ENCODE results near the gene OR52E6. TPM values are rescaled to one million over a fixed set of nuclear protein-coding genes. Genes with fewer than 3 reads are reported as not detected.

The OR52E6 gene
- total RNA-seq, 1 experiment from 2014 or later = not detected

Other genes starting within 250 kb of the OR52E6 start
- 3.0 TPM for gene TRIM6, start 245.3 kb downstream of the OR52E6 start, total RNA-seq (2021; ENCODE audit: unreplicated experiment)
- gene TRIM34, start 216.9 kb downstream of the OR52E6 start, total RNA-seq (2021; ENCODE audit: unreplicated experiment) = 0.42 TPM
- 13.7 TPM for gene TRIM5, start 156.8 kb downstream of the OR52E6 start, total RNA-seq (2021; ENCODE audit: unreplicated experiment)
- 0.61 TPM for gene TRIM22, start 152.1 kb downstream of the OR52E6 start, total RNA-seq (2021; ENCODE audit: unreplicated experiment)
- gene OR56B1, start 105.4 kb downstream of the OR52E6 start, total RNA-seq (2021; ENCODE audit: unreplicated experiment) = not detected
- not detected for gene OR52N4, start 87.7 kb downstream of the OR52E6 start, total RNA-seq (2021; ENCODE audit: unreplicated experiment)
- not detected for gene OR52N5, start 58.5 kb downstream of the OR52E6 start, total RNA-seq (2021; ENCODE audit: unreplicated experiment)
- gene OR52N1, start 50.6 kb downstream of the OR52E6 start, total RNA-seq (2021; ENCODE audit: unreplicated experiment) = not detected
- gene OR52N2, start 33.0 kb downstream of the OR52E6 start, total RNA-seq (2021; ENCODE audit: unreplicated experiment) = not detected
- not detected for gene OR52E8, start 15.8 kb upstream of the OR52E6 start, total RNA-seq (2021; ENCODE audit: unreplicated experiment)
- gene OR52E4, start 38.7 kb upstream of the OR52E6 start, total RNA-seq (2021; ENCODE audit: unreplicated experiment) = not detected
- gene OR52E5, start 51.3 kb upstream of the OR52E6 start, total RNA-seq (2021; ENCODE audit: unreplicated experiment) = not detected
- not detected for gene OR56A3, start 100.4 kb upstream of the OR52E6 start, total RNA-seq (2021; ENCODE audit: unreplicated experiment)
- not detected for gene OR56A5, start 126.6 kb upstream of the OR52E6 start, total RNA-seq (2021; ENCODE audit: unreplicated experiment)
- not detected for gene OR52L1, start 145.1 kb upstream of the OR52E6 start, total RNA-seq (2021; ENCODE audit: unreplicated experiment)
- not detected for gene OR56A4, start 165.0 kb upstream of the OR52E6 start, total RNA-seq (2021; ENCODE audit: unreplicated experiment)
- gene OR56A1, start 188.9 kb upstream of the OR52E6 start, total RNA-seq (2021; ENCODE audit: unreplicated experiment) = not detected

Measured in HCT116 (cell line).